IgD-negative memory B cell (primary cell): ENCODE results near the gene CENPU. TPM values are rescaled to one million over a fixed set of nuclear protein-coding genes. Genes with fewer than 3 reads are reported as not detected.
A peak's percentile ranks its signal among the peaks of the same experiment; 100 is the strongest.
"Not testable (repeated sequence)": the region's sequence is repeated elsewhere in the genome, so short reads cannot be mapped to it uniquely, and the experiment has no call there.

ENCODE experiments used
- H3K27ac Mint-ChIP-seq, 3 donors: one replicate each; pipeline ENCODE4 v1.8.0; 2020 to 2022; ENCODE audit warnings: mild to moderate bottlenecking in 3 of 3, mixed read lengths in 3 of 3, moderate library complexity in 1 of 3
- H3K27me3 Mint-ChIP-seq: one replicate; pipeline ENCODE4 v1.8.0; 2021; ENCODE audit warnings: mixed read lengths
- H3K36me3 Mint-ChIP-seq: one replicate; pipeline ENCODE4 v1.8.0; 2020; ENCODE audit warnings: mild to moderate bottlenecking, mixed read lengths
- H3K4me1 Mint-ChIP-seq, 3 donors: one replicate each; pipeline ENCODE4 v1.8.0; 2020 to 2022; ENCODE audit warnings: mixed read lengths in 3 of 3, mild to moderate bottlenecking in 1 of 3
- H3K4me3 Mint-ChIP-seq, 4 donors: one replicate each; pipeline ENCODE4 v1.8.0; 2020 to 2022; ENCODE audit warnings: mild to moderate bottlenecking in 4 of 4, mixed read lengths in 4 of 4, moderate library complexity in 3 of 4
- H3K9me3 Mint-ChIP-seq, 3 donors: one replicate each; pipeline ENCODE4 v1.8.0; 2020 to 2021; ENCODE audit warnings: mixed read lengths in 3 of 3, mild to moderate bottlenecking in 1 of 3
- polyA plus RNA-seq: library from polyadenylated mRNA; unstranded; fragments of 300-500 nt; fragmentation: Illumina TruSeq; gene quantifications from one replicate; pipeline ENCODE4 v1.2.3, GENCODE V29; 2021

CENPU gene
- polyA plus RNA-seq, 1 donor from 2014 or later = 1.4 TPM

DNA sequence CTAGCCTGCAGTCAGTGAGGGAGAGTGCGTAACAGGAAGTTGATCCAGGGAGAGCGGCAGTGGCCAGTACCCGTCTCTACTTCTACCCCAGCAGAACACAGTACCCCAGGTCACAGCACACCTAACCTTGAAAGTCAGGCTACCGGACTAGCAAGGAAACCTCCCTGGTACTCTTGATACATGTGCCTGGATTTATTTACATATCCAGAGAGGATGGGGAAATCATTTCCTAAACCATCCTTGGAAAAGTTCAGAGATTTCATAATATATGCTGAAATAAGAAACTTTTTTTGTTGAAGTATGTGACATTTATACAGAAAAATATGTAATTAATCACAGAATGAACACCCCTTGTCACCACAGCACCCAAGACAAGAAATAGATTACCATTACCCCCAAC is 59.9 kb downstream of the CENPU start:
- Mint-ChIP-seq H3K4me1 (peaks cover 2 to 6% (median 4%) of the 10 kb centered on the region in 3 donors), H3K36me3 (peaks cover 9% of the 10 kb centered on the region), H3K27me3 (no peaks in the 10 kb centered on the region), H3K27ac (no peak overlapping the region), H3K9me3 (no peaks in the 10 kb centered on the region), H3K4me3 (no peak overlapping the region)

DNA sequence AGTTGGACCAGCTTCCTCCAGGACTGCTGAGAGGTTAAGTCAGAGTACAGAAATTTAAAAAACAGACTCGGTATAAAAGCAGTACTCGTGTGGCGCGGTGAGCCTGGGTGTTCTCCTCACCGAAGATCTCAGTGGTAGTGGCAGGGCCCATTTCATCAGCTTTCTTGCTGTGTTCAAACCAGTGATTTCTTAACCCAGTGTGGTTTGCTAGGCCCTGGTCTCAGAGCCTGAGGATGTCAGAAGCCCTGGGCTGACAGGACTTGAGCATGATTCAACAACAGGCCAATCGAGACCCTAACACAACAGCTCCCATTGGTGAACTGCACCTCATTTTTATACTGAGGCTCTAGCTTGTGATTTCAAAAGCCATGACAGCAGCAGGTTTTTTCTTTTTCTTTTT is 61.2 kb downstream of the CENPU start:
- Mint-ChIP-seq H3K9me3 (no peaks in the 10 kb centered on the region), H3K27me3 (no peaks in the 10 kb centered on the region), H3K27ac (no peak overlapping the region), H3K36me3 (peaks cover 15% of the 10 kb centered on the region), H3K4me1 (peaks cover 11 to 17% (median 12%) of the 10 kb centered on the region in 3 donors), H3K4me3 (no peak overlapping the region)

DNA sequence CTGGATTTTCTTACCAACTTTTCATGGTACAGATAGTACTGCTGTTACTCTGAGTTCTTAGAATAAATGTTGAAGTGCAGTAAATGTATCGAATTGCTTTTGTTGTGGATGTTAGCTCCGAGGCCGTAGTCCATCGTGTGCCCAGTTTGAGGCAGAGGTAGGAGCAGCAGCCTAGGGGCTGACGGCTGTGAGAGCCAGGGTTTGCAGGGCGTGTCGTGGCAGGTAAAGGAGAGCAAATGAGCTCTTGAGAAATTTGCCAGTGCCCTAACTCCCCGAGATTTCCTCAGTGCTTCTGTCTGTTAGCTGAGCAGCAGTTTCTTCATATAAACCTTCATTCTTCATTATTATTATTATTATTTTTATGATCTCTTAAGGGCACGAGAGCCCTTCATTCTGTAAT is 62.8 kb downstream of the CENPU start:
- H3K4me1 Mint-ChIP-seq = peaks cover 11 to 17% (median 12%) of the 10 kb centered on the region in 3 donors
- no peak overlapping the region for H3K27ac Mint-ChIP-seq
- no peak overlapping the region for H3K4me3 Mint-ChIP-seq
- H3K36me3 Mint-ChIP-seq = peaks cover 15% of the 10 kb centered on the region
- H3K9me3 Mint-ChIP-seq = no peaks in the 10 kb centered on the region
- H3K27me3 Mint-ChIP-seq = no peaks in the 10 kb centered on the region

DNA sequence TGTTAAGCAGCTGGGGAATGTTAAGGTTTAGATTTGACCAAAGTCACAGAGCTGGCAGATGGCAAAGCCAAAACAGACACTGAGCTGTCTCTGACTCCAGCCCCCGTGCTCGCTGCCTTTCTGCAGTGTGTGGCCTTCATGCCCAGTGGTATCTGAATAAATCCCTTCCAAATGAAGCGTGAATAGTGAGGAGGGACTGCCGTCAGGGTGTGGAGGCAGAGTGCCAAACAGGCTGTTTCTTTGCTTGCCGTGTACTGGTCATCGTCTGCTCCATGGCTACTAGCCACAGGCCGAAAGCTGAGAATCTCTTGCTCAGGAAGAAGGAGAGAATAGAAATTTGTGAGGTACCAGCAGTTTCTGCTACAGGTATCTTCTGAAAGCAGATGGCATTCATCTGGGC is 64.6 kb downstream of the CENPU start:
- Mint-ChIP-seq H3K9me3 (no peaks in the 10 kb centered on the region), H3K4me3 (no peak overlapping the region), H3K27me3 (no peaks in the 10 kb centered on the region), H3K36me3 (peaks cover 16% of the 10 kb centered on the region), H3K27ac (no peak overlapping the region), H3K4me1 (peaks cover 11 to 17% (median 12%) of the 10 kb centered on the region in 3 donors)

DNA sequence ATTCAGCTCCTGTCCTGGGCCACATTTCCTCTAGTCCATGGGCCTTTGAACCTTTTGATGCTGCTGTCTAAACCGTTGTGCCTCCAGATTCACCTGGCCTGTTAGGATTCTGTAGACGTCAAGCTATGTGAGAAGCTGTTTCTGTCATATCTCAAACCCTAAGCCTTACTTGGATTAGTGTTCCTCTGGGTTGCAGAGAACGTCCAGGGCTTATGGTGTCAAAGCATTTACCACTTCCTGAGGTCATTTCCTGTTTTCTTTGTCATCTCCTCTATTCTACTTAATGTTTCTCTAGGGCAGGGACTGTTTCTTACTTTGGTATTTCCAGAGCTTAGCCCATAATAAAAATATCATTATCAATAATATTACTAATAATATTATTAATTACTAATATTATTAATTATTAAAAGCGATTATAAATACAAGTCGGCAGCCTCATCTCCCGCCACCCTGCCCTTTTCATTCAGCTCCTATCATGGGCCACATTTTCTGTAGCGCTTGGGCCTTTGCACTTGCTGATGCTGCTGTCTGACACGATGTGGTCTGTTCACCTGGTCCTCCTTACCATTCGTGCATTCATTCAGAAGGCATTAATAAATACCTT is 65.3 kb downstream of the CENPU start:
- H3K27ac Mint-ChIP-seq = no peak overlapping the region
- peaks cover 15% of the 10 kb centered on the region for H3K36me3 Mint-ChIP-seq
- H3K4me3 Mint-ChIP-seq = peak overlapping the region in 1 of 4 donors; percentile 76
- H3K9me3 Mint-ChIP-seq = no peaks in the 10 kb centered on the region
- H3K4me1 Mint-ChIP-seq = peaks cover 11 to 17% (median 12%) of the 10 kb centered on the region in 3 donors
- H3K27me3 Mint-ChIP-seq = no peaks in the 10 kb centered on the region

DNA sequence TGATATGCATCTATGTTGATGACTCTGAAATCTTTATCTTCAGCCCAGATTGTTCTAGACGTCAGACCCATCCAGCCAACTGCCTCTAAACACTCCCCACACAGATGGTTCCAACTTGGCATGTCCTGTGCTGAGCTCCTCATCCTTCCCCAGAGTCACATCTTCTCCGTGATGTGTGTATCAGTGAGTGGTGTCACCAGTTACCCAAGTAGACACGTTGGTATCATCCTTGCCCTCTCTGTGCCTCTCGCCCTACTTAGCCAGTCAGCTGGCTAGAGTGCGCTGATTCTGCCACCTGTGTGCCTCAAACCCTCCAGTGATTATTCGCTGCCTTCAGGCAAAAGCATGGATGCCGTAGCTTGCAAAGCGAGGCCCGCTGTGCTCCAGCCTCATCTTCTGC is 65.8 kb downstream of the CENPU start:
- H3K27me3 Mint-ChIP-seq = no peaks in the 10 kb centered on the region
- H3K36me3 Mint-ChIP-seq = peaks cover 15% of the 10 kb centered on the region
- peak overlapping the region in 1 of 4 donors; percentile 76 for H3K4me3 Mint-ChIP-seq
- H3K9me3 Mint-ChIP-seq = no peaks in the 10 kb centered on the region
- no peak overlapping the region for H3K27ac Mint-ChIP-seq
- peaks cover 11 to 17% (median 12%) of the 10 kb centered on the region in 3 donors for H3K4me1 Mint-ChIP-seq

DNA sequence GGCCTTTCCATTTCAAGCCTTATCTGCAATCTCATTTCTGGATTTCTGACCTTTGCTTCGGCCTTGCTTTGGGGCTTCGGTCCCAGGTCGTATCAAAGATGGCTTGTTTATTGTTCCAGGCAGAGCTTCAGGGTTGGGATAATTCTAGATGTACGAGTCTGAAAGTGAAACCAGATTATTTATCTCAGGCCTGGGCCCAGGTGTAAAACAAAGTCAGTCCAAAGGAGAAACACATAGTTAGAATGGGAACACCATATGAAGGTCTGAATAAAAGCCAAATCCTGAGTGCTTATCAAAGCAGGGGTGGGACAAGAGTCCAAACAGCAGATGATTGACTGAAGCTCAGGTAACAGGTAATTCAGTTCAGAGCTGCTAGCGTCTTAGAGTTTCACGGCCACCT is 67.2 kb downstream of the CENPU start:
- H3K27ac Mint-ChIP-seq = no peak overlapping the region
- no peaks in the 10 kb centered on the region for H3K27me3 Mint-ChIP-seq

DNA sequence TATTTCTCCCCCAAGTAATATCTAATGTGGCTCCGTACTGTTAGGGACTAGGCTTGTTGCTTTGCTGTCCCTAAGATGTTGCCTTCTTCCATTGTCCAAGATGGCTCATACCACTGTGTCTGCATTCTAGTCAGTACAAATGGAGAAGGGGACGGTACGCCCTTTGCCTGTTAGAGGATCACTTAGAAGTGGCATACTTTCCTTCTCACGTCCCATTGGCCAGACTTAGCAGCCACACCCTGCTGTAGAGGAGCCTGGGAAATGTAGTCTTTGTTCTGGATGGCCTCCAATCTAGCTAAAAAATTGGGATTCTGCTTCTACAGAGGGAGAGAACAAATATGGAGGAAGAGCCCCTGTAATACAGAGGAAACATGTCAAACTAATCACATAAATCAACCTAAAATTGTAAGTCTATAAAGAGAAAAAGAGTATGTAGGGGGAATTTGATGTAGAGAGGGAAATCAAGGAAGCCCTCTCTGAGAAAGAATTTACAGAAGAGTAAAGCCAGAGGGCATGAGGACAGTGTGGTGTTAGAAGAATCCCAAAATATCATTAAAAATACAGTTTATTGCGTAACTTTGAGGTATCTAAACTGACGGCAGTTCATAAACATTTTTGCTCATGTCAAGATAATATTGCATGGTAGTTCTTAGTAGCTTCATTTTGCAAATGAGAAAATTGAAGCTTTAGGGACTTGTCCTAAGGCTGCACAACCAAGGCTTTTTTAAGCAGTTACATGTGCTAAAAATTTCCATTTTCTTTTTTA is 69.3 kb downstream of the CENPU start:
- H3K27me3 Mint-ChIP-seq = no peaks in the 10 kb centered on the region
- no peak overlapping the region for H3K4me3 Mint-ChIP-seq
- H3K36me3 Mint-ChIP-seq = peaks cover 15% of the 10 kb centered on the region
- peaks cover 11 to 16% (median 12%) of the 10 kb centered on the region in 3 donors for H3K4me1 Mint-ChIP-seq
- no peaks in the 10 kb centered on the region for H3K9me3 Mint-ChIP-seq
- no peak overlapping the region for H3K27ac Mint-ChIP-seq

More for the DNA sequence above, 67.2 kb downstream of the CENPU start:
- peaks cover 12 to 18% (median 13%) of the 10 kb centered on the region in 3 donors for H3K4me1 Mint-ChIP-seq
- H3K4me3 Mint-ChIP-seq = no peak overlapping the region
- peaks cover 15% of the 10 kb centered on the region for H3K36me3 Mint-ChIP-seq
- no peaks in the 10 kb centered on the region for H3K9me3 Mint-ChIP-seq

DNA sequence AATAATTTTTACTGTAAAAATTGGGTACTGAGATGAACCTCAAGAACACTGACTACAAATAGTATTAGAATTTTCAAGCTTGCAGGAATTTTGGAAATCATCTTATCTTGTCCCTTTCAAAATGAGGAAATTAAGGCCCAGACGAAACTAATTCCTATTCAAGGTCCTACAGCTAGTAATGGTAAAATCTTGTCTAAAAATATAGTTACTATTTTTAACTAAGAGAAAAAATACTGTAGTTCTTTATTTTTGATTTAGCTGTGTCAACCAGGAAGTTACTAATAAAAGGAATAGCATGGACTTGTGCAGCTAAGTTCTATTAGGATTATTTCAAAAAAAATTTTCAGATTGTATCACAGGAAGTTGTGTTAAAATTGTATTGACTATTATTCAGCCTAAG is 71.7 kb downstream of the CENPU start:
- Mint-ChIP-seq H3K36me3 (peaks cover 5% of the 10 kb centered on the region), H3K9me3 (no peaks in the 10 kb centered on the region), H3K27me3 (no peaks in the 10 kb centered on the region), H3K4me1 (peaks cover 3 to 5% (median 4%) of the 10 kb centered on the region in 3 donors), H3K27ac (no peak overlapping the region), H3K4me3 (no peak overlapping the region)

DNA sequence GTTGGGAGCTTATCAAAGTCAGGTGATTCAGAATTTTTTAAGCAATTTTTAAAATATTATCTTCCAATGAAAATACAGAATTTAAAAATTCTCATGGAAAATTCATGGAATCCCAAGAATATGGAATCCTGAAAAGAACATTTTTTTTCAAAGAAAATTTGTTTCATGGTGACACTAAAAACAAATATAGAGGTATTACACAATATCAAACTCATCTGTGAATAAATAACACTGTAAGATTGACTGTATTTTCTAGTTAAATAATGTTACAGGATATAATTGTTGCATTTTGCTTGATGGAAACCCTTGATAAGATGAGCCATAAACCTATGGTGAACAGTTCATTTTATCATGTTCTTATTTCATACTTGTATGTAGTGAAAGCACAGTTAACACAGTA is 72.9 kb downstream of the CENPU start:
- H3K4me3 Mint-ChIP-seq = no peak overlapping the region
- no peak overlapping the region for H3K27ac Mint-ChIP-seq
- no peaks in the 10 kb centered on the region for H3K27me3 Mint-ChIP-seq
- H3K9me3 Mint-ChIP-seq = no peaks in the 10 kb centered on the region
- H3K36me3 Mint-ChIP-seq = peaks cover 5% of the 10 kb centered on the region
- peaks cover 11 to 14% (median 11%) of the 10 kb centered on the region in 3 donors for H3K4me1 Mint-ChIP-seq

DNA sequence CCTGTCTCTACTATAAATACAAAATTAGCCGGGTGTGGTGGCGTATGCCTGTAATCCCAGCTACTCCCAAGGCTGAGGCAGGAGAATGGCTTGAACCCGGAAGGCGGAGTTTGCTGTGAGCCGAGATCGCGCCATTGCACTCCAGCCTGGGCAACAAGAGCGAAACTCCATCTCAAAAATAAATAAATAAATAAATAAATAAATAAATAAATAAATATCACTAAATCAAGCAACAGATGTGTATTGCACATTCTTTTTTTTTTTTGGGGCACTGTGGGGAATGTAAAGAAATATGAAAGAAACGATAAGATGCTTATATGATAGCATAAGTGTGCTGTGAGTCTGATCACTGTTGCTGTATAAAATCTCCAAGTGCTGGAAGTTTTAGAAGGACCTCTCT is 76.1 kb downstream of the CENPU start:
- not testable (repeated sequence) for H3K4me3 Mint-ChIP-seq, H3K27me3 Mint-ChIP-seq, H3K27ac Mint-ChIP-seq, H3K9me3 Mint-ChIP-seq, H3K36me3 Mint-ChIP-seq
- H3K4me1 Mint-ChIP-seq = peaks cover 11 to 19% (median 13%) of the 10 kb centered on the region in 3 donors

DNA sequence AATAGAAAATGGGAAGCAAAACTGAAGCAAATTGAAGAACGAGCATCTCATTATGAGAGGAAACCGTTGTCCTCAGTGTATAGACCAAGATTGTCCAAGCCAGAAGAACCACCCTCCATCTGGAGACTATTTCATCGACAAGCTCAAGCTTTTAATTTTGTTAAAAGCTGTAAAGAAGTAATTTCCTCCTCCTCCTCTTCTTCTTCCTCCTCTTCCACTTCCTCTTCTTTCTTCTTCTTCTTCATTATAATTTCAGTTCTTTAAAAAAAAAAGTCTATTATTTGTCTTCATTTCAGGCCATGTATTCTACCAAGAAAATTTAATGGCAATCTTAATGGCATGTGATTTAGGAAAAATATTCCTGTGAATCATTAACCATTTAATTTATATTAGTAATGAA is 76.8 kb downstream of the CENPU start:
- Mint-ChIP-seq H3K27ac (no peak overlapping the region), H3K27me3 (no peaks in the 10 kb centered on the region), H3K36me3 (peaks cover 7% of the 10 kb centered on the region), H3K9me3 (no peaks in the 10 kb centered on the region), H3K4me3 (no peak overlapping the region), H3K4me1 (peaks cover 12 to 19% (median 13%) of the 10 kb centered on the region in 3 donors)

DNA sequence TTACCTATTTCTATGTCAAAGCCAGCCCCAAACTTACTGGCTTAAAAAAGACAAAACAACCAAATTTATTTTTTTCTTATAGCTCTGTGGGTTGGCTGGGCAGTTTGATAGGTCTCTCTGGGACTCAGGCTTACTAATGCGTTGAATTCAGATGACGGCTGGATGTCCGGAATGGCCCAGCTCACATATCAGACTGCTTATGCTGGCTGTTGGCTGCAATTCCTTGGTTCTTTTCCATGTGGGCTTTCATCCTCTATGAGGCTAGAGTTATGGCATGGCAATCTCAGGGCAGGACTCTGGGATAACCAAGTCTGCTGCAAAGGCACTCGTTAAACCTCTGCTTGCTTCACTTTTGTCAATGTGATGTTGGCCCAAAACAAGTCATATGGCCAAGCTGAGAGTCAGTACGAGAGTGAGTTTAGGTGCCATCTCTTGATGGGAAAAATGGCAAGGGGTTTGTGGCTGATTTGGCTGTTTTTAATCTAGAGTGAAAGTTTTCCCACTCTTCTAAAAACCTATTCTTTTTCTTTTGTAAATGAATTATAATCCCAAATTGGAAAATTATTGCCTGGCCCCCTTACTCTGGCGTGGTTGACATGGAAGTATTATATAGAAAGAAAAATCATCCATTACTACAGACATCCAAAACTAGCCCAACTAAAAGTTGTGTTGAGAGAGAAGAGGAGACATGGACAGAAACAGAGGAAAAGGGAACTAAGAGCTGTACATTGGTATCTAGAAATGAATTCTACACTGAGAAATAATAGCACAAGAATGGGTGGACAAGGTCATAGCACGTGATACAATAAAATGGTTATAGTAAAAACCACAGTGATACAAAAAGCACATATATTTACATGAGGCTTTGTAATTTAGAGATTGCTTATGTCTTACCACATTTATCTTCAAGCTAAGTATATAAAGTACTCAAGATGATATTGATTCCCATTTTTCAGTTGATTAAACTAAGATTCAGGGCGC is 77.7 kb downstream of the CENPU start:
- H3K9me3 Mint-ChIP-seq = no peaks in the 10 kb centered on the region
- H3K36me3 Mint-ChIP-seq = peaks cover 7% of the 10 kb centered on the region
- H3K27ac Mint-ChIP-seq = no peak overlapping the region
- peaks cover 13 to 19% (median 13%) of the 10 kb centered on the region in 3 donors for H3K4me1 Mint-ChIP-seq
- no peaks in the 10 kb centered on the region for H3K27me3 Mint-ChIP-seq
- H3K4me3 Mint-ChIP-seq = no peak overlapping the region

DNA sequence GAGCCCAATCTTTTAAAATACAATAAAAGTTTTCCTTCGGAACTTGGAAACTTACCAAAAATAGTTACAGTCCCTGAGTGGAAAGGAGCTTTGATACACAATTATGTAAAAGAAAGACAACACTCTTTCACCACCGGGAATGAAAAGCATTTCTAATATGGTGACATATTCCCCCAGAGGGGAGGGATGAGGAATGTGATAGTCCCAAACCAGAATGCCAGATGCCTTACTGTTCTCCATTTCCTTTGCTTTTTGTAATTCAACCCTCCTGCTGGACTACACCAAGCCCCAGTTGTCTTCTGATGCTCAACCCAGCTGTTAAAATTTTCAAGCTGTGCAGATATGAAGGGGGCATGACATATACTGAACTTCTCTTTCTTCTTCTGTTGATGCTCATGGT is 80.2 kb downstream of the CENPU start:
- Mint-ChIP-seq H3K36me3 (peaks cover 7% of the 10 kb centered on the region), H3K4me3 (peak overlapping the region in 1 of 4 donors; percentile 82), H3K4me1 (peaks cover 19 to 29% (median 22%) of the 10 kb centered on the region in 3 donors), H3K27ac (peak overlapping the region in 1 of 3 donors; percentile 35), H3K9me3 (no peaks in the 10 kb centered on the region), H3K27me3 (no peaks in the 10 kb centered on the region)

DNA sequence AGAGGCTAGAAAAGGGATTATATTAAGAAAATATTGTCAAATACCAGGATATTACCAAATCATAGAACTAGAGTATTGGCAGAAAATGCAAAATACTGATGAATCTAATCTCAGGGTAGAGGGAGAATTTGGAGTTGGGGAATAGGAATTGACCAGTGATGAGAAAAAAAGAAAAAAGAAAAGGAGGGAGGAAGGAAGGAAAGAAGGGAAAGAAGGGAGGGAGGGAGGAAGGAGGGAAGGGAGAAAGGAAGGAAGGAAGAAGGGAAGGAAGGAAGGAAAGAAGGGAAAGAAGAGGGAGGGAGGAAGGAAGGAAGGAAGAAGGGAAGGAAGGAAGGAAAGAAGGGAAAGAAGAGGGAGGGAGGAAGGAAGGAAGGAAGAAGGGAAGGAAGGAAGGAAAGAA is 81.2 kb downstream of the CENPU start:
- H3K27me3 Mint-ChIP-seq, H3K27ac Mint-ChIP-seq, H3K4me3 Mint-ChIP-seq, H3K9me3 Mint-ChIP-seq, H3K36me3 Mint-ChIP-seq: not testable (repeated sequence)
- peaks cover 26 to 36% (median 30%) of the 10 kb centered on the region in 3 donors for H3K4me1 Mint-ChIP-seq
